ENCODE data around the gene ADCY6. TPM values are rescaled to one million over a fixed set of nuclear protein-coding genes. Genes with fewer than 3 reads are reported as not detected.

The ADCY6 gene
- total RNA-seq, 1 experiment from 2014 or later: 19.0 TPM

DNA sequence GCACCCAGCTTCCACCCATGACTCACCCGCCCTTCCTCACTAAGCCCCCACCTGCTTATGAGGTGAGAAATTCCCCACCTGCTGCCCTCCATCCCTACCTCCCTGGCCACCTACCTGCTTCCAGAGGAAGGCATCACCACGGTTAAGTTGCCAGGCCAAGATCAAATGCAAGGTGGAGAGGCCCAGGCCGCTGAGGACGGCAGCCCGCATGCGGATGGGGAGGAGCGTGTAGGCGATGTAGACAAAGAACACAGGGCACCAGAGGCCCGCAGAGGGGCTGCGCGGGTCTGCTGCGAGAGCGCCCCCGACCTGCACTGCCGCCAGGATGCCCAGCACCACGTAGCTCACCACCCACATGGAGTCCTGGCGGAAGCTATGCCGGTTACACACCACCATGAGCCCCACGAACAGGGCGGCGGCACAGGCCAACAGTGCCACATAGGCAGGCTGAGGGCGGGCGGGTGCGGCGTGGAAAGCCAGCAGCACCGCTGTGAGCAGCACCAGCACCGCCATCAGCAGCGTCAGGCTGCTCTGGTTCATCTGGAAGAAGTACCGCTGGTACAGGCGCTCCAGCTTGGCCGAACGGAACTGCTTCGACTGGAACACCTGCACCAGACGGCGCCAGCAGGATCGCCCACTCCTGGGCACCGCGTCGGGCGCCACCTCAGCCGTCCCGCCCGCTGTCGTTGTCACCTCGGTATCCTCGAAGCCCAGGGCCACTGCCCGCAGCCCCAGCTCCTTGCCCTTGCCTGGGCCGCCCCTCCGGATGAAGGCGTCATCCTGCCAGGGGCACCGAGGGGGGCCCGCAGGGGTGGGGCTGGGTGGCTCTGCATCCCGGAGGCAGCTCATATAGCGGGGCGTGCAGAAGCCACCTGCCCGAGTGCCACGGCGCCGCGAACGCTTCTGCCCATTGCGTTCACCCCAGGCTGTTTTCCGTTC is 6.2 kb downstream of the ADCY6 start:
- ATAC-seq (no peak), DNase-seq (no peak)
- POLR2A ChIA-PET (ENCODE audit: unreplicated experiment): no interaction called here
- Histone ChIP-seq H4K20me1 (ENCODE audit: low read length) (no peaks in the 10 kb centered on the region), H3K4me3 (ENCODE audit: low read length) (no peak overlapping the region), H3K79me2 (ENCODE audit: low read length) (peaks cover 35% of the 10 kb centered on the region), H3K9ac (ENCODE audit: low read length) (no peak overlapping the region), H3K4me2 (ENCODE audit: low read length) (no peak overlapping the region), H3F3A (ENCODE audit: low read length, unreplicated experiment) (no peaks in the 10 kb centered on the region), H3K9me2 (replicated peaks; ENCODE audit: low read length) (no peaks in the 10 kb centered on the region), H3K27ac (ENCODE audit: low read length) (no peak overlapping the region), H3K27me3 (ENCODE audit: low read length) (no peaks in the 10 kb centered on the region), H3K4me1 (ENCODE audit: insufficient read depth, low read length) (peaks cover 23% of the 10 kb centered on the region), H3K36me3 (ENCODE audit: low read depth, low read length) (no peaks in the 10 kb centered on the region), H2AFZ (ENCODE audit: low read length) (no peak overlapping the region), H3K9me3 (ENCODE audit: low read length) (no peaks in the 10 kb centered on the region)
- TF ChIP-seq, protein P1, sequence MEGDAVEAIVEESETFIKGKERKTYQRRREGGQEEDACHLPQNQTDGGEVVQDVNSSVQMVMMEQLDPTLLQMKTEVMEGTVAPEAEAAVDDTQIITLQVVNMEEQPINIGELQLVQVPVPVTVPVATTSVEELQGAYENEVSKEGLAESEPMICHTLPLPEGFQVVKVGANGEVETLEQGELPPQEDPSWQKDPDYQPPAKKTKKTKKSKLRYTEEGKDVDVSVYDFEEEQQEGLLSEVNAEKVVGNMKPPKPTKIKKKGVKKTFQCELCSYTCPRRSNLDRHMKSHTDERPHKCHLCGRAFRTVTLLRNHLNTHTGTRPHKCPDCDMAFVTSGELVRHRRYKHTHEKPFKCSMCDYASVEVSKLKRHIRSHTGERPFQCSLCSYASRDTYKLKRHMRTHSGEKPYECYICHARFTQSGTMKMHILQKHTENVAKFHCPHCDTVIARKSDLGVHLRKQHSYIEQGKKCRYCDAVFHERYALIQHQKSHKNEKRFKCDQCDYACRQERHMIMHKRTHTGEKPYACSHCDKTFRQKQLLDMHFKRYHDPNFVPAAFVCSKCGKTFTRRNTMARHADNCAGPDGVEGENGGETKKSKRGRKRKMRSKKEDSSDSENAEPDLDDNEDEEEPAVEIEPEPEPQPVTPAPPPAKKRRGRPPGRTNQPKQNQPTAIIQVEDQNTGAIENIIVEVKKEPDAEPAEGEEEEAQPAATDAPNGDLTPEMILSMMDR (conservative IDR thresholded peaks at IDR 0.05; ENCODE audit: low read depth, low read length): no peak
- TF ChIP-seq EZH2phosphoT487 (IDR thresholded peaks at IDR 0.05; ENCODE audit: borderline replicate concordance, low read length) (no peak), EZH2 (IDR thresholded peaks at IDR 0.05; ENCODE audit: low read length, unreplicated experiment) (no peak)
- intact Hi-C loops (cut with micrococcal nuclease): no loop called here
- BruUV-seq (replicated peaks): no TSS peak
- CTCF ChIA-PET: no interaction called here

GRCh38 chr12:48781750-48782456 is 7.0 kb downstream of the ADCY6 start:
- Histone ChIP-seq H3F3A (ENCODE audit: low read length, unreplicated experiment) (no peaks in the 10 kb centered on the region), H3K36me3 (ENCODE audit: low read depth, low read length) (no peaks in the 10 kb centered on the region), H3K9ac (ENCODE audit: low read length) (no peak overlapping the region), H4K20me1 (ENCODE audit: low read length) (no peaks in the 10 kb centered on the region), H3K9me2 (replicated peaks; ENCODE audit: low read length) (no peaks in the 10 kb centered on the region), H3K79me2 (ENCODE audit: low read length) (peaks cover 27% of the 10 kb centered on the region), H3K27me3 (ENCODE audit: low read length) (no peaks in the 10 kb centered on the region), H3K27ac (ENCODE audit: low read length) (no peak overlapping the region), H3K4me3 (ENCODE audit: low read length) (no peak overlapping the region), H2AFZ (ENCODE audit: low read length) (no peak overlapping the region), H3K4me1 (ENCODE audit: insufficient read depth, low read length) (peaks cover 17% of the 10 kb centered on the region), H3K4me2 (ENCODE audit: low read length) (peak overlapping the region; percentile 52; the same call in 1 of the 2 replicates), H3K9me3 (ENCODE audit: low read length) (no peaks in the 10 kb centered on the region)
- ChIA-PET POLR2A (ENCODE audit: unreplicated experiment) (no interaction called here), CTCF (no interaction called here)
- ATAC-seq (no peak), DNase-seq (no peak)
- TF ChIP-seq EZH2phosphoT487 (IDR thresholded peaks at IDR 0.05; ENCODE audit: borderline replicate concordance, low read length): no peak
- TF ChIP-seq EZH2 (IDR thresholded peaks at IDR 0.05; ENCODE audit: low read length, unreplicated experiment): no peak
- TF ChIP-seq, protein P1 (conservative IDR thresholded peaks at IDR 0.05; ENCODE audit: low read depth, low read length): no peak
- intact Hi-C loops (cut with micrococcal nuclease): no loop called here
- BruUV-seq (replicated peaks): no TSS peak
